ENCODE measurements around the gene NGF. TPM values are rescaled to one million over a fixed set of nuclear protein-coding genes. Genes with fewer than 3 reads are reported as not detected.

The NGF gene
- total and polyA plus RNA-seq, 9 of the 15 experiments (the other 6 are each of a cell fraction or from before 2014, with no cell fraction given): not detected

DNA sequence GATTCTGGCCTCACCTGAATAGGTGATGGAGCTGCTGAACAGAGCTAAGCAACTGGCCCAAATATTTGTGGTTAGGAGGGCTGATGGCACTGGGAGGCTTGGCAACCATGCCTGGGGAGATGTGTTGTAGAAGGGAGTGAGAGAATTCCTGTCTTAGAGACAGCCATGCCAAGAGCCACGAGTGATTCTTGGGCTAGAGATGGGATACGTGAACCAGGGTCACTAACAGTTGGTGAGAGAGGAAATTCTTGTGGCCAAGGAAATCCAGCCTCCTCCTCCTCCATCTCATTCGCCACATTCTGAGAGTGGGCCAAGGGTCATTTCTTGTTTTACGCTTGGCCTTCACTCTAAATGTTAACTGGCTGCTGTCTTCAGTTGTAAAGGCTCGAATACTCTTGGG is 46.3 kb downstream of the NGF start:
- Histone ChIP-seq H3K9ac (ENCODE audit: insufficient read depth in 1 of 2, low read depth in 2 of 2, low read length in 2 of 2) (no peak overlapping the region), H3K9me1 (ENCODE audit: control insufficient read depth, insufficient read depth, low read length) (no peaks in the 10 kb centered on the region), H3K4me1 (replicated peaks in 1 of 2; ENCODE audit: control insufficient read depth in 2 of 2, insufficient read depth in 2 of 2, low read length in 2 of 2) (no peaks in the 10 kb centered on the region), H3K79me2 (ENCODE audit: control insufficient read depth, insufficient read depth, low read length) (no peaks in the 10 kb centered on the region), H3K9me3 (replicated peaks; ENCODE audit: control insufficient read depth, insufficient read depth, low read depth, low read length) (no peaks in the 10 kb centered on the region), H4K20me1 (replicated peaks; ENCODE audit: control insufficient read depth, insufficient read depth, low read length) (no peaks in the 10 kb centered on the region), H2AFZ (ENCODE audit: low read depth, low read length) (no peak overlapping the region), H3K4me2 (ENCODE audit: insufficient read depth, low read length) (no peak overlapping the region), H3K36me3 (ENCODE audit: control insufficient read depth, insufficient read depth, low read length) (no peaks in the 10 kb centered on the region), H3K27me3 (ENCODE audit: control insufficient read depth in 2 of 2, insufficient read depth in 2 of 2, low read length in 2 of 2) (peaks cover 5 to 9% of the 10 kb centered on the region in 2 experiments; a peak in 4 of 5 replicates), H3K27ac (ENCODE audit: extremely low read depth, low read depth, low read length) (no peak overlapping the region), H3K4me3 (no peak overlapping the region)
- intact Hi-C loops (cut with micrococcal nuclease) (no loop called here), in situ Hi-C loops (cut with MboI) (no loop called here)
- WGBS (ENCODE audit: insufficient coverage, low coverage, missing lambda C conversion rate): 1% methylated on average over 5 of the region's 5 CpGs
- ATAC-seq: no peak
- BruUV-seq (replicated peaks): no TSS peak
- FAIRE-seq: no peak
- CTCF ChIA-PET (ENCODE audit: low intra/inter-chr PET ratio): no interaction called here
- DNase-seq (ENCODE audit: extremely low read depth in 1 of 4, low spot score in 3 of 4): no peak
- TF ChIP-seq, protein P1, sequence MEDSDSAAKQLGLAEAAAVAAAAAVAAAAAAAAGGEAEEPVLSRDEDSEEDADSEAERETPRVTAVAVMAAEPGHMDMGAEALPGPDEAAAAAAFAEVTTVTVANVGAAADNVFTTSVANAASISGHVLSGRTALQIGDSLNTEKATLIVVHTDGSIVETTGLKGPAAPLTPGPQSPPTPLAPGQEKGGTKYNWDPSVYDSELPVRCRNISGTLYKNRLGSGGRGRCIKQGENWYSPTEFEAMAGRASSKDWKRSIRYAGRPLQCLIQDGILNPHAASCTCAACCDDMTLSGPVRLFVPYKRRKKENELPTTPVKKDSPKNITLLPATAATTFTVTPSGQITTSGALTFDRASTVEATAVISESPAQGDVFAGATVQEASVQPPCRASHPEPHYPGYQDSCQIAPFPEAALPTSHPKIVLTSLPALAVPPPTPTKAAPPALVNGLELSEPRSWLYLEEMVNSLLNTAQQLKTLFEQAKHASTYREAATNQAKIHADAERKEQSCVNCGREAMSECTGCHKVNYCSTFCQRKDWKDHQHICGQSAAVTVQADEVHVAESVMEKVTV (CRISPR knock-in tag; IDR thresholded peaks at IDR 0.05): no peak
- TF ChIP-seq FOXM1 (IDR thresholded peaks at IDR 0.05; ENCODE audit: low read depth): no peak
- TF ChIP-seq FOXM1 (CRISPR knock-in tag; IDR thresholded peaks at IDR 0.05; ENCODE audit: low read depth): no peak
- no peak for TF ChIP-seq GABPA (tag; conservative IDR thresholded peaks at IDR 0.05; ENCODE audit: low read depth)
- TF ChIP-seq ZFP36 (IDR thresholded peaks at IDR 0.05; ENCODE audit: low read depth, low read length, partially characterized antibody): no peak
- no peak for TF ChIP-seq ZFP30 (CRISPR knock-in tag; IDR thresholded peaks at IDR 0.05; ENCODE audit: borderline replicate concordance)
- TF ChIP-seq ZNF174 (CRISPR knock-in tag; IDR thresholded peaks at IDR 0.05): no peak
- TF ChIP-seq, protein P2, sequence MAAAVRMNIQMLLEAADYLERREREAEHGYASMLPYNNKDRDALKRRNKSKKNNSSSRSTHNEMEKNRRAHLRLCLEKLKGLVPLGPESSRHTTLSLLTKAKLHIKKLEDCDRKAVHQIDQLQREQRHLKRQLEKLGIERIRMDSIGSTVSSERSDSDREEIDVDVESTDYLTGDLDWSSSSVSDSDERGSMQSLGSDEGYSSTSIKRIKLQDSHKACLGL (CRISPR knock-in tag; IDR thresholded peaks at IDR 0.05; ENCODE audit: borderline replicate concordance, poor library complexity, severe bottlenecking): no peak
- TF ChIP-seq ZFX (CRISPR knock-in tag; IDR thresholded peaks at IDR 0.05): no peak
- TF ChIP-seq KAT2B (IDR thresholded peaks at IDR 0.05; ENCODE audit: low read depth, low read length): no peak
- TF ChIP-seq, protein P3, sequence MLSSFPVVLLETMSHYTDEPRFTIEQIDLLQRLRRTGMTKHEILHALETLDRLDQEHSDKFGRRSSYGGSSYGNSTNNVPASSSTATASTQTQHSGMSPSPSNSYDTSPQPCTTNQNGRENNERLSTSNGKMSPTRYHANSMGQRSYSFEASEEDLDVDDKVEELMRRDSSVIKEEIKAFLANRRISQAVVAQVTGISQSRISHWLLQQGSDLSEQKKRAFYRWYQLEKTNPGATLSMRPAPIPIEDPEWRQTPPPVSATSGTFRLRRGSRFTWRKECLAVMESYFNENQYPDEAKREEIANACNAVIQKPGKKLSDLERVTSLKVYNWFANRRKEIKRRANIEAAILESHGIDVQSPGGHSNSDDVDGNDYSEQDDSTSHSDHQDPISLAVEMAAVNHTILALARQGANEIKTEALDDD (IDR thresholded peaks at IDR 0.05): no peak
- TF ChIP-seq, protein P4, sequence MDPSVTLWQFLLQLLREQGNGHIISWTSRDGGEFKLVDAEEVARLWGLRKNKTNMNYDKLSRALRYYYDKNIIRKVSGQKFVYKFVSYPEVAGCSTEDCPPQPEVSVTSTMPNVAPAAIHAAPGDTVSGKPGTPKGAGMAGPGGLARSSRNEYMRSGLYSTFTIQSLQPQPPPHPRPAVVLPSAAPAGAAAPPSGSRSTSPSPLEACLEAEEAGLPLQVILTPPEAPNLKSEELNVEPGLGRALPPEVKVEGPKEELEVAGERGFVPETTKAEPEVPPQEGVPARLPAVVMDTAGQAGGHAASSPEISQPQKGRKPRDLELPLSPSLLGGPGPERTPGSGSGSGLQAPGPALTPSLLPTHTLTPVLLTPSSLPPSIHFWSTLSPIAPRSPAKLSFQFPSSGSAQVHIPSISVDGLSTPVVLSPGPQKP (CRISPR knock-in tag; IDR thresholded peaks at IDR 0.05): no peak
- no peak for TF ChIP-seq ZNF3 (CRISPR knock-in tag; IDR thresholded peaks at IDR 0.05)
- TF ChIP-seq, protein P5, sequence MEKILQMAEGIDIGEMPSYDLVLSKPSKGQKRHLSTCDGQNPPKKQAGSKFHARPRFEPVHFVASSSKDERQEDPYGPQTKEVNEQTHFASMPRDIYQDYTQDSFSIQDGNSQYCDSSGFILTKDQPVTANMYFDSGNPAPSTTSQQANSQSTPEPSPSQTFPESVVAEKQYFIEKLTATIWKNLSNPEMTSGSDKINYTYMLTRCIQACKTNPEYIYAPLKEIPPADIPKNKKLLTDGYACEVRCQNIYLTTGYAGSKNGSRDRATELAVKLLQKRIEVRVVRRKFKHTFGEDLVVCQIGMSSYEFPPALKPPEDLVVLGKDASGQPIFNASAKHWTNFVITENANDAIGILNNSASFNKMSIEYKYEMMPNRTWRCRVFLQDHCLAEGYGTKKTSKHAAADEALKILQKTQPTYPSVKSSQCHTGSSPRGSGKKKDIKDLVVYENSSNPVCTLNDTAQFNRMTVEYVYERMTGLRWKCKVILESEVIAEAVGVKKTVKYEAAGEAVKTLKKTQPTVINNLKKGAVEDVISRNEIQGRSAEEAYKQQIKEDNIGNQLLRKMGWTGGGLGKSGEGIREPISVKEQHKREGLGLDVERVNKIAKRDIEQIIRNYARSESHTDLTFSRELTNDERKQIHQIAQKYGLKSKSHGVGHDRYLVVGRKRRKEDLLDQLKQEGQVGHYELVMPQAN (IDR thresholded peaks at IDR 0.05; ENCODE audit: borderline replicate concordance): no peak
- TF ChIP-seq, protein P6, sequence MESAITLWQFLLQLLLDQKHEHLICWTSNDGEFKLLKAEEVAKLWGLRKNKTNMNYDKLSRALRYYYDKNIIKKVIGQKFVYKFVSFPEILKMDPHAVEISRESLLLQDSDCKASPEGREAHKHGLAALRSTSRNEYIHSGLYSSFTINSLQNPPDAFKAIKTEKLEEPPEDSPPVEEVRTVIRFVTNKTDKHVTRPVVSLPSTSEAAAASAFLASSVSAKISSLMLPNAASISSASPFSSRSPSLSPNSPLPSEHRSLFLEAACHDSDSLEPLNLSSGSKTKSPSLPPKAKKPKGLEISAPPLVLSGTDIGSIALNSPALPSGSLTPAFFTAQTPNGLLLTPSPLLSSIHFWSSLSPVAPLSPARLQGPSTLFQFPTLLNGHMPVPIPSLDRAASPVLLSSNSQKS (CRISPR knock-in tag; IDR thresholded peaks at IDR 0.05): no peak
- no peak for TF ChIP-seq FOS (IDR thresholded peaks at IDR 0.05; ENCODE audit: extremely low read depth, insufficient read length)
- POLR2A ChIA-PET: interaction anchor here (1.0 kb wide), 1 partner anchor 17 kb away, joined by 3 read pairs; no protein-coding TSS in a partner anchor
